DMS 273 treated with DMSO at 0.1 percent for 48 hours (cell line): ENCODE data around the gene SLC30A7.
A peak's percentile ranks its signal among the peaks of the same experiment; 100 is the strongest.

Source experiments
- DNase-seq: peaks from one replicate; lab custom pipeline; 2025; lab: John Stamatoyannopoulos, UW

SLC30A7 gene

GRCh38 chr1:101025657-101026429 lies 130.0 kb downstream of the SLC30A7 start, which contains the start of gene DPH5:
TSS of gene DPH5 (minus strand) at chr1:101025784. CDS start at chr1:101025443, 341 bp downstream.
- peak; percentile 71 for DNase-seq

GRCh38 chr1:101026430-101026788 lies 130.5 kb downstream of the SLC30A7 start:
- DNase-seq = peak; percentile 1

- DNase-seq = no peak
Measured at GRCh38 chr1:101027194-101027772, 131.4 kb downstream of the SLC30A7 start.

GRCh38 chr1:101028466-101028865 lies 132.6 kb downstream of the SLC30A7 start:
- no peak for DNase-seq

- DNase-seq = no peak
Measured at GRCh38 chr1:101029184-101029583, 133.3 kb downstream of the SLC30A7 start.

- DNase-seq = no peak
Measured at GRCh38 chr1:101030881-101031280, 135.0 kb downstream of the SLC30A7 start.
